ENCODE measurements around the gene CCDC188.

GRCh38 chr22:20194681-20195593 lies 44.1 kb upstream of the CCDC188 start:
- TF ChIP-seq SIN3A (IDR thresholded peaks at IDR 0.05; ENCODE audit: borderline replicate concordance, insufficient read depth, low read depth, low read length) (no peak), POLR2AphosphoS5 (IDR thresholded peaks at IDR 0.05; ENCODE audit: low read depth, low read length) (no peak)
